Measurements from ENCODE around the gene NACAD.

NACAD gene

GRCh38 chr7:45088821-45089340 lies at the start of gene NACAD:
Gene NACAD, minus strand, starts transcription at chr7:45088969. Its CDS starts 75 bp downstream, at chr7:45088894.
- no peak for DNase-seq (ENCODE audit: low read depth, low spot score)

GRCh38 chr7:45136106-45137060 lies 47.6 kb upstream of the NACAD start:
- peak; percentile 59 for DNase-seq (ENCODE audit: low read depth, low spot score)

- DNase-seq (ENCODE audit: low read depth, low spot score), result no peak
These were observed 45.1 kb upstream of the NACAD start for GRCh38 chr7:45133877-45134276.

- DNase-seq (ENCODE audit: low read depth, low spot score), result no peak
These were observed 44.6 kb upstream of the NACAD start for GRCh38 chr7:45133352-45133751.

GRCh38 chr7:45132708-45133320 lies 44.0 kb upstream of the NACAD start:
- DNase-seq (ENCODE audit: low read depth, low spot score), result peak; percentile 31

- no peak for DNase-seq (ENCODE audit: low read depth, low spot score)
These were observed 43.1 kb upstream of the NACAD start for GRCh38 chr7:45131891-45132290.

GRCh38 chr7:45130910-45131309 lies 42.1 kb upstream of the NACAD start:
- no peak for DNase-seq (ENCODE audit: low read depth, low spot score)

- DNase-seq (ENCODE audit: low read depth, low spot score), result no peak
These were observed 41.1 kb upstream of the NACAD start for GRCh38 chr7:45129906-45130305.

- no peak for DNase-seq (ENCODE audit: low read depth, low spot score)
These were observed 40.5 kb upstream of the NACAD start for GRCh38 chr7:45129181-45129800.

- no peak for DNase-seq (ENCODE audit: low read depth, low spot score)
These were observed 38.2 kb upstream of the NACAD start for GRCh38 chr7:45126920-45127319.

GRCh38 chr7:45126201-45126600 lies 37.4 kb upstream of the NACAD start:
- no peak for DNase-seq (ENCODE audit: low read depth, low spot score)

GRCh38 chr7:45125193-45125904 lies 36.6 kb upstream of the NACAD start:
- DNase-seq (ENCODE audit: low read depth, low spot score), result no peak

- DNase-seq (ENCODE audit: low read depth, low spot score), result peak; percentile 57
These were observed 35.3 kb upstream of the NACAD start for GRCh38 chr7:45123913-45124710.

- DNase-seq (ENCODE audit: low read depth, low spot score), result no peak
These were observed 34.4 kb upstream of the NACAD start for GRCh38 chr7:45122975-45123860.

- no peak for DNase-seq (ENCODE audit: low read depth, low spot score)
These were observed 30.8 kb upstream of the NACAD start for GRCh38 chr7:45119550-45119949.

GRCh38 chr7:45118889-45119331 lies 30.1 kb upstream of the NACAD start:
- DNase-seq (ENCODE audit: low read depth, low spot score), result no peak

GRCh38 chr7:45118292-45118691 lies 29.5 kb upstream of the NACAD start:
- DNase-seq (ENCODE audit: low read depth, low spot score), result no peak

- no peak for DNase-seq (ENCODE audit: low read depth, low spot score)
These were observed 28.8 kb upstream of the NACAD start for GRCh38 chr7:45117582-45117981.

GRCh38 chr7:45116048-45116447 lies 27.3 kb upstream of the NACAD start:
- DNase-seq (ENCODE audit: low read depth, low spot score), result no peak

- no peak for DNase-seq (ENCODE audit: low read depth, low spot score)
These were observed 26.2 kb upstream of the NACAD start for GRCh38 chr7:45114926-45115325.

All from ELF-1 (cell line).